HG02884 (cell line): Measurements from ENCODE around the gene CRYBG2.

Source experiments
- ATAC-seq: cut with Tn5 transposase; IDR thresholded peaks from one replicate; pipeline ENCODE4 v1.9.1; 2021; ENCODE audit warnings: mild to moderate bottlenecking, moderate library complexity; ENCODE audit not compliant: unreplicated experiment

CRYBG2 gene

GRCh38 chr1:26370591-26371382, 16.9 kb upstream of the CRYBG2 start:
- no peak for ATAC-seq

GRCh38 chr1:26368486-26368885, 14.6 kb upstream of the CRYBG2 start:
- ATAC-seq, result no peak

GRCh38 chr1:26368006-26368405, 14.1 kb upstream of the CRYBG2 start:
- ATAC-seq, result no peak

- ATAC-seq, result no peak
Measured at GRCh38 chr1:26367441-26367840, 13.5 kb upstream of the CRYBG2 start.

- ATAC-seq, result no peak
Measured at GRCh38 chr1:26364956-26365355, 11.0 kb upstream of the CRYBG2 start.

- no peak for ATAC-seq
Measured at GRCh38 chr1:26363549-26364448, 9.9 kb upstream of the CRYBG2 start.

GRCh38 chr1:26362331-26362730, 8.4 kb upstream of the CRYBG2 start:
- no peak for ATAC-seq

- no peak for ATAC-seq
Measured at GRCh38 chr1:26361605-26362122, 7.7 kb upstream of the CRYBG2 start.

GRCh38 chr1:26360807-26361604, 7.1 kb upstream of the CRYBG2 start:
- ATAC-seq, result no peak

- no peak for ATAC-seq
Measured at GRCh38 chr1:26359981-26360806, 6.3 kb upstream of the CRYBG2 start.

GRCh38 chr1:26358411-26359384, 4.8 kb upstream of the CRYBG2 start:
- no peak for ATAC-seq

GRCh38 chr1:26357121-26357602, 3.2 kb upstream of the CRYBG2 start:
- ATAC-seq, result no peak

GRCh38 chr1:26356106-26356505, 2.2 kb upstream of the CRYBG2 start:
- no peak for ATAC-seq

GRCh38 chr1:26354972-26355371, 1.0 kb upstream of the CRYBG2 start:
- no peak for ATAC-seq

- no peak for ATAC-seq
Measured at GRCh38 chr1:26353210-26353859, 595 bp downstream of the CRYBG2 start.

- no peak for ATAC-seq
Measured at GRCh38 chr1:26352338-26352679, 1.6 kb downstream of the CRYBG2 start.

- no peak for ATAC-seq
Measured at GRCh38 chr1:26351590-26352337, 2.2 kb downstream of the CRYBG2 start.
